Natural killer cell (primary cell): ENCODE data around the gene SYVN1. TPM values are rescaled to one million over a fixed set of nuclear protein-coding genes. Genes with fewer than 3 reads are reported as not detected.
"Not testable (repeated sequence)": the region's sequence is repeated elsewhere in the genome, so short reads cannot be mapped to it uniquely, and the experiment has no call there.

Source experiments
- ATAC-seq, 3 donors: fragments of 150-1000 bp in 2 of 3; fragments of 200-7000 bp in 1 of 3; cut with Tn5 transposase; 1 replicate in 1 of 3; 2 replicates in 2 of 3; pipeline ENCODE4 v1.10.0; 2021; ENCODE audit warnings: mild to moderate bottlenecking in 2 of 3, moderate library complexity in 2 of 3
- DNase-seq, 2 donors: peaks; one replicate each; pipeline versions ENCODE4 v3.0.0 to v3.0.0-alpha.2; 2013 to 2021; ENCODE audit warnings: mixed read lengths in 1 of 2
- H3K27ac ChIP-seq: one replicate; pipeline ENCODE4 v1.5.1; 2013; ENCODE audit warnings: mild to moderate bottlenecking, low read length
- H3K27me3 ChIP-seq: one replicate; pipeline ENCODE4 v1.6.1; 2013; ENCODE audit warnings: low read length; ENCODE audit not compliant: control insufficient read depth, insufficient read depth
- H3K36me3 ChIP-seq: one replicate; pipeline ENCODE4 v1.6.1; 2013; ENCODE audit warnings: low read length; ENCODE audit not compliant: control insufficient read depth, insufficient read depth
- H3K4me1 ChIP-seq: one replicate; pipeline ENCODE4 v1.6.1; 2013; ENCODE audit warnings: low read length; ENCODE audit not compliant: control insufficient read depth, insufficient read depth
- H3K4me3 ChIP-seq: one replicate; pipeline ENCODE4 v1.5.1; 2013; ENCODE audit warnings: low read length
- H3K9me3 ChIP-seq: one replicate; pipeline ENCODE4 v1.6.1; 2013; ENCODE audit warnings: low read length; ENCODE audit not compliant: control insufficient read depth, insufficient read depth
- H3K27ac Mint-ChIP-seq, 2 donors: one replicate each; pipeline ENCODE4 v1.8.0; 2022; ENCODE audit warnings: mild to moderate bottlenecking in 2 of 2, mixed read lengths in 2 of 2, moderate library complexity in 1 of 2
- H3K27me3 Mint-ChIP-seq, 2 donors: one replicate each; pipeline ENCODE4 v1.8.0; 2022; ENCODE audit warnings: low read depth in 2 of 2, mixed read lengths in 2 of 2
- H3K36me3 Mint-ChIP-seq: one replicate; pipeline ENCODE4 v1.8.0; 2022; ENCODE audit warnings: mixed read lengths
- H3K4me1 Mint-ChIP-seq, 2 donors: one replicate each; pipeline ENCODE4 v1.8.0; 2022; ENCODE audit warnings: mixed read lengths in 2 of 2
- H3K4me3 Mint-ChIP-seq: one replicate; pipeline ENCODE4 v1.8.0; 2022; ENCODE audit warnings: mild to moderate bottlenecking, moderate library complexity, mixed read lengths
- H3K9me3 Mint-ChIP-seq, 2 donors: one replicate each; pipeline ENCODE4 v1.8.0; 2022; ENCODE audit warnings: mixed read lengths in 2 of 2
- CTCF ChIP-seq: fragments of 200-600 bp; IDR thresholded peaks from one replicate; pipeline ENCODE4 v1.8.0; 2022; ENCODE audit warnings: antibody characterized with exemption
- WGBS: methylation state at CpG from one replicate; pipeline ENCODE4 v1.1.7; 2013; ENCODE audit warnings: missing lambda C conversion rate; ENCODE audit not compliant: insufficient coverage; 5-methylcytosine and 5-hydroxymethylcytosine counted together
- intact Hi-C: fragments of 100-400 bp; cut with micrococcal nuclease; formaldehyde crosslinking; loops from one replicate; pipeline ENCODE4 v1.14.2; 2022
- total RNA-seq, 4 donors: library from RNA; stranded (reverse); fragments of 120-200 nt in 1 of 4; gene quantifications; one replicate each; pipeline versions ENCODE4 v1.2.3 to v1.2.4, GENCODE V29; 2013 to 2022

Gene SYVN1
- total RNA-seq, 3 donors from 2014 or later (not counting 1 experiment from before 2014, with no cell fraction given) = 72.9 to 109 (median 90.2) TPM

GRCh38 chr11:65181569-65182257 is 47.4 kb upstream of the SYVN1 start, which contains the start of gene CAPN1:
Gene CAPN1 (plus strand): TSS chr11:65181928. CDS start chr11:65182702, 774 bp downstream.
- H3K27ac Mint-ChIP-seq = peak within 1 kb of the TSS; percentile 72 to 87

GRCh38 chr11:65180877-65181568 is 46.7 kb upstream of the SYVN1 start:
- peaks cover 14 to 40% of the 10 kb centered on the region in 2 donors for H3K4me1 Mint-ChIP-seq
- no peaks in the 10 kb centered on the region for H3K27me3 Mint-ChIP-seq
- H3K36me3 Mint-ChIP-seq = no peaks in the 10 kb centered on the region
- DNase-seq (peak; percentile 52 to 74), ATAC-seq (peak; percentile 80 to 86 (median 82))
- H3K9me3 Mint-ChIP-seq = no peaks in the 10 kb centered on the region
- TF ChIP-seq CTCF = peak; percentile 46
- WGBS = under 1% methylated on average over 57 of the region's 60 CpGs
- Histone ChIP-seq H3K9me3 (no peaks in the 10 kb centered on the region), H3K27me3 (no peaks in the 10 kb centered on the region), H3K27ac (peak overlapping the region; percentile 50), H3K4me1 (peaks cover 25% of the 10 kb centered on the region), H3K4me3 (peak overlapping the region; percentile 83), H3K36me3 (peaks cover 14% of the 10 kb centered on the region)
- H3K4me3 Mint-ChIP-seq = peak overlapping the region; percentile 88
- H3K27ac Mint-ChIP-seq = peak overlapping the region in 1 of 2 donors; percentile 87
- intact Hi-C loops = loop anchor here (2.0 kb wide), 1 partner anchor 70 kb away; the partner anchor contains the start of gene TM7SF2

More at GRCh38 chr11:65181569-65182257, 47.4 kb upstream of the SYVN1 start, which contains the start of gene CAPN1:
- Histone ChIP-seq H3K27ac (peak within 1 kb of the TSS; percentile 78), H3K27me3 (no peaks in the 10 kb centered on the region), H3K36me3 (peaks cover 21% of the 10 kb centered on the region), H3K4me1 (peaks cover 25% of the 10 kb centered on the region), H3K9me3 (no peaks in the 10 kb centered on the region), H3K4me3 (peak within 1 kb of the TSS; percentile 83)
- H3K4me3 Mint-ChIP-seq = peak within 1 kb of the TSS; percentile 88
- no peak for TF ChIP-seq CTCF
- 1% methylated on average over 30 of the region's 43 CpGs for WGBS
- H3K36me3 Mint-ChIP-seq = no peaks in the 10 kb centered on the region
- H3K4me1 Mint-ChIP-seq = peaks cover 14 to 46% of the 10 kb centered on the region in 2 donors
- intact Hi-C loops = loop anchor here (2.0 kb wide), 1 partner anchor 71 kb away; the partner anchor contains the start of gene TM7SF2
- ATAC-seq = peak; percentile 67 to 81 (median 74)
- H3K9me3 Mint-ChIP-seq = no peaks in the 10 kb centered on the region
- no peaks in the 10 kb centered on the region for H3K27me3 Mint-ChIP-seq
- peak; percentile 37 to 76 for DNase-seq

GRCh38 chr11:65174571-65175010 is 40.3 kb upstream of the SYVN1 start:
- H3K27ac Mint-ChIP-seq, intact Hi-C loops, ATAC-seq, DNase-seq, H3K27me3 ChIP-seq, H3K9me3 Mint-ChIP-seq, H3K4me3 ChIP-seq, H3K27ac ChIP-seq, H3K9me3 ChIP-seq, H3K4me1 Mint-ChIP-seq, H3K4me1 ChIP-seq, H3K36me3 ChIP-seq, H3K36me3 Mint-ChIP-seq, H3K27me3 Mint-ChIP-seq, H3K4me3 Mint-ChIP-seq: not testable (repeated sequence)
- 72% methylated on average over 1 of the region's 2 CpGs for WGBS

GRCh38 chr11:65172600-65172999 is 38.3 kb upstream of the SYVN1 start:
- TF ChIP-seq CTCF = no peak
- no peaks in the 10 kb centered on the region for H3K9me3 Mint-ChIP-seq
- Histone ChIP-seq H3K36me3 (no peaks in the 10 kb centered on the region), H3K4me1 (peaks cover 16% of the 10 kb centered on the region), H3K4me3 (no peak overlapping the region), H3K27ac (no peak overlapping the region), H3K9me3 (no peaks in the 10 kb centered on the region), H3K27me3 (no peaks in the 10 kb centered on the region)
- H3K27ac Mint-ChIP-seq = no peak overlapping the region
- peaks cover 11 to 15% of the 10 kb centered on the region in 2 donors for H3K4me1 Mint-ChIP-seq
- no peaks in the 10 kb centered on the region for H3K27me3 Mint-ChIP-seq
- H3K36me3 Mint-ChIP-seq = no peaks in the 10 kb centered on the region
- no peak for DNase-seq
- ATAC-seq = no peak
- intact Hi-C loops = no loop called here
- H3K4me3 Mint-ChIP-seq = no peak overlapping the region
- WGBS = 90% methylated on average over 10 of the region's 10 CpGs
